OCI-LY1 (cell line): ENCODE results near the gene ZNF609.

Experiments used
- CTCF ChIP-seq: fragments of 200-600 bp; sonication (generic), shearing (Covaris generic); IDR thresholded peaks from 2 replicates; pipeline ENCODE4 v1.5.1; 2017; ENCODE audit warnings: mild to moderate bottlenecking, antibody characterized with exemption, low read length, moderate library complexity, mixed read lengths
- EZH2 ChIP-seq: fragments of 200-600 bp; sonication (generic), shearing (Covaris generic); IDR thresholded peaks from 2 replicates; pipeline ENCODE4 v1.8.0; 2017; ENCODE audit warnings: borderline replicate concordance, mixed run types, mild to moderate bottlenecking, antibody characterized with exemption, low read length, moderate library complexity, mixed read lengths

GRCh38 chr15:64542091-64542490 lies 81.7 kb downstream of the ZNF609 start:
- TF ChIP-seq CTCF = no peak
- TF ChIP-seq EZH2 = no peak
